ENCODE results near the gene RHOBTB3. TPM values are rescaled to one million over a fixed set of nuclear protein-coding genes. Genes with fewer than 3 reads are reported as not detected.

RHOBTB3 gene
- total RNA-seq, 4 donors from 2014 or later = 4.7 to 59.3 (median 13.6) TPM

GRCh38 chr5:95838556-95838955, 107.4 kb downstream of the RHOBTB3 start:
- no peak for DNase-seq
- no peaks in the 10 kb centered on the region for H3K9me3 ChIP-seq
- peak overlapping the region in 1 of 4 donors; percentile 45 for H3K27ac ChIP-seq
- TF ChIP-seq POLR2A (IDR thresholded peaks at IDR 0.05) (no peak), CTCF (IDR thresholded peaks at IDR 0.05) (no peak)
- no peaks in the 10 kb centered on the region for H3K27me3 ChIP-seq
- H3K4me3 ChIP-seq = no peak overlapping the region
- intact Hi-C loops (cut with DNase I) = no loop called here
- 83 to 94% methylated on average over 1 of the region's 1 CpG for WGBS, 2 donors
- no peaks in the 10 kb centered on the region for H3K36me3 ChIP-seq
- H3K4me1 ChIP-seq = peaks cover 12 to 75% (median 27%) of the 10 kb centered on the region in 3 donors

DNA sequence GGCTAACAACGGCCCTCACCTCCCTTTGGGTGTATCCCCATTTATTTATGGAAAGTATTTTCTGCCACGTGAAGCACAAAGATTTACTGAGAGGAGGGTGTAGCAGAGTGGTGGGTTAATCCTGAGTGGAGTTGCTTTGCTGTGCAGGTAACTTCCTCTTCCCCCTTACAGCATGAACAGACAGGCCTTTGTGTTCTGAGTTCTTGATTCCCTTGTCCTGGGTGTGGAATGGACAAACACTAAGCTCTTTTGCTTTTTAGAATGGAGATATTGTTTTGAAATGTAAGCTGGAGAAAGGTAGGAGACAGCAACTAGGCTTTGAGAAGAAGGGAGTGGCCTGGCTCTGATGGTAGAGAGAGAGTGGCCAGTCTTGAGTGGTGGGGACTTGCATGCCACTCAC, 108.5 kb downstream of the RHOBTB3 start:
- Histone ChIP-seq H3K27ac (peak overlapping the region in 1 of 4 donors; percentile 0), H3K9me3 (no peaks in the 10 kb centered on the region), H3K4me1 (peaks cover 12 to 64% (median 27%) of the 10 kb centered on the region in 3 donors), H3K36me3 (no peaks in the 10 kb centered on the region), H3K4me3 (no peak overlapping the region), H3K27me3 (no peaks in the 10 kb centered on the region)
- intact Hi-C loops (cut with DNase I) = no loop called here
- TF ChIP-seq CTCF (IDR thresholded peaks at IDR 0.05) (no peak), POLR2A (IDR thresholded peaks at IDR 0.05) (no peak)
- DNase-seq = no peak
- WGBS, 2 donors = 48 to 59% methylated on average over 2 of the region's 2 CpGs

DNA sequence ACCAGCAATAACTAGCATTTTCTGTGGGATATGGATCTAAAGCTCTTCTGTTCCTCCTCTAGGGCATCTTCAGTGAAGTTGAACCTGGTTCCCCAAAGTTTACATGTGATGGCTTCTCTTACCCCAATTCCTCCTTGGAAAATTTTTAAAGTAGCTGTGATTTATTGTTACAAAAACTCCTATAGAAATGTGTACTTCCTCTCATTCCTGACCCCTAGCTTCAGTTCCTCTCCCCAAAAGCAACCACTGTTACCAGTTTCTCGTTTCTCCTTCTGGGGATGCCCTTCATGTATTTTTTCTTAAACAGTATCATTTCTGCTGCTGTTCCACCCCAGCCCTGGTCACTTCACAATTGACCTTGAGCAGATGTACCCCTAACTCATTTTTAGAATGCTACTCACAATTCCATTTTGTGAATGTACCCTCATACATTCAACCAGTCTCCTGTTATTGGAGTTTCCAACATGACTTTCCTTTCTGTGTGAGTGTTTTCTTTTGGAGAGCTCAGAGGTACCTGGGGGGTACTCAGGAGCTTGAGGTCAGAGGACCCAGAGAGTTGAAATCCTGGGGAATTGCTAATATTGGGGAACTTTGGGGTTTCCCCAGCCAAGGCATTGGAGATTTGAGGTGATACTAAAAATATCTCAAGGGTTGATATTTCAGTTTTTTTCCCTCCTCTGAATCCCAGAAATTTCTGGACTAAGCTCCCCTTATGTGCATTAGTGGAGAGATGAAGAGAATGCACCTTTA, 110.0 kb downstream of the RHOBTB3 start:
- peaks cover 6 to 49% (median 20%) of the 10 kb centered on the region in 3 donors for H3K4me1 ChIP-seq
- no peak for DNase-seq

DNA sequence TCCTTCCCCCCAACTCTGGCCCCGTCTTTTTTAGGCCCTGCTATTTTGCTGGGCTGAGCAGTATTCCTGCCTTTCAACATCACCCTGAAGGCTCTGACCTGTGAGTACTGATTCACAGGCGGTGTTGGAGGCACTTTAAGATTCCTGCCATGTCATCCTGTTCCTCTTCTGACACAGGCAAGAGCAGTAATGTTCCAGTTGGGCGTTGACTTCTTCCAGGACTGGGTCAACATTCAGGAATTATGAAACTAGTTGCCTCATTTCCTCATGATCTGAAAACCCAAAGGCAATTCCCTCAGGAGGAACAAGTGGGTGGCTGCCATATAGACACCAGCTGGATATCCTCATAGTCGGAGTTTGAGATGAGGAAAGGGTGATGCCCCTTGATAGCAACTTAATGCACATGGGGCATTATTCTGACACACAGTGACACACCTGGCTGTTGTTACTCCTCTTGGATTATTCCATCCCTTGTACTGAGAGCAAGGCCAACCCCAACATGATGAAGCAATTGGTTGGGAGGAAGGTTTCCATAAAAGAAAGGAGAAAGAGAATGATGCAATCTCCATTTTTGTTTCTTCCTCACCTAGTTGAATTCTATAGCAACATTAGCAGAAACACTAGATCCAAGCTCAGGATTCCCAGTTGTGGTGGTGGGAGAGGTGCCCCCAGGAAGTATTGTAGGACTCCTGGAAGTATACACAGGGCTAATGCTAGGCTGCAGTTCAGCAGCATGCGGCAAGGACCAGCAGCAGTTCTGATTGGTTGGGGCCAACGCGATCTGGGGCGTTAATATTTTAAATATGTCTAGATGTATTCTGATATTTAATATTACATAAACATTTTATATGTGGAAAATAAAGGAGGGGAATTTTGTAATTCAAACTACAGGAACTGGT, 111.0 kb downstream of the RHOBTB3 start:
- peak overlapping the region in 3 of 4 donors; percentile 42 to 81 (median 48) for H3K27ac ChIP-seq
- no peak for DNase-seq
- H3K36me3 ChIP-seq = no peaks in the 10 kb centered on the region
- intact Hi-C loops (cut with DNase I) = no loop called here
- H3K9me3 ChIP-seq = no peaks in the 10 kb centered on the region
- H3K4me1 ChIP-seq = peaks cover 0 to 48% (median 18%) of the 10 kb centered on the region in 3 donors
- no peak overlapping the region for H3K4me3 ChIP-seq
- H3K27me3 ChIP-seq = no peaks in the 10 kb centered on the region
- TF ChIP-seq POLR2A (IDR thresholded peaks at IDR 0.05) (no peak), CTCF (IDR thresholded peaks at IDR 0.05) (no peak)
- 73 to 76% methylated on average over 8 of the region's 8 CpGs for WGBS, 2 donors

More for the DNA sequence above, 110.0 kb downstream of the RHOBTB3 start:
- H3K4me3 ChIP-seq = no peak overlapping the region
- WGBS, 2 donors = 73 to 83% methylated on average over 1 of the region's 1 CpG
- TF ChIP-seq POLR2A (IDR thresholded peaks at IDR 0.05) (no peak), CTCF (IDR thresholded peaks at IDR 0.05) (no peak)
- H3K36me3 ChIP-seq = no peaks in the 10 kb centered on the region
- intact Hi-C loops (cut with DNase I) = no loop called here
- H3K27me3 ChIP-seq = no peaks in the 10 kb centered on the region
- H3K9me3 ChIP-seq = no peaks in the 10 kb centered on the region
- H3K27ac ChIP-seq = peak overlapping the region; percentile 27 to 81 (median 37)
